ENCODE data around the gene GRM2.

Gene GRM2

GRCh38 chr3:51709004-51709420 is 2.1 kb downstream of the GRM2 start:
- Histone ChIP-seq H3K36me3 (ENCODE audit: insufficient read depth, low read length) (peaks cover 7% of the 10 kb centered on the region), H3K27me3 (ENCODE audit: control insufficient read depth, insufficient read depth, low read length) (peaks cover 18% of the 10 kb centered on the region)

GRCh38 chr3:51709675-51710074 is 2.8 kb downstream of the GRM2 start:
- no peaks in the 10 kb centered on the region for H3K9me3 ChIP-seq (replicated peaks; ENCODE audit: low read length)
- H3K36me3 ChIP-seq (ENCODE audit: insufficient read depth, low read length): peaks cover 4% of the 10 kb centered on the region
- no peak overlapping the region for H3K4me3 ChIP-seq (ENCODE audit: low read length)
- H3K4me1 ChIP-seq (ENCODE audit: control insufficient read depth, insufficient read depth, low read length): peaks cover 5% of the 10 kb centered on the region
- peaks cover 18% of the 10 kb centered on the region for H3K27me3 ChIP-seq (ENCODE audit: control insufficient read depth, insufficient read depth, low read length)
- no peak overlapping the region for H3K9ac ChIP-seq (ENCODE audit: low read depth, low read length)
- H3K4me2 ChIP-seq (ENCODE audit: low read length): no peak overlapping the region

More at GRCh38 chr3:51709004-51709420, 2.1 kb downstream of the GRM2 start:
- H3K9me3 ChIP-seq (replicated peaks; ENCODE audit: low read length): no peaks in the 10 kb centered on the region
- H3K4me3 ChIP-seq (ENCODE audit: low read length): no peak overlapping the region
- no peak overlapping the region for H3K4me2 ChIP-seq (ENCODE audit: low read length)
- H3K4me1 ChIP-seq (ENCODE audit: control insufficient read depth, insufficient read depth, low read length): peaks cover 5% of the 10 kb centered on the region
- H3K9ac ChIP-seq (ENCODE audit: low read depth, low read length): no peak overlapping the region

- peaks cover 18% of the 10 kb centered on the region for H3K27me3 ChIP-seq (ENCODE audit: control insufficient read depth, insufficient read depth, low read length)
- no peak overlapping the region for H3K9ac ChIP-seq (ENCODE audit: low read depth, low read length)
These were observed 3.9 kb downstream of the GRM2 start for GRCh38 chr3:51710631-51711351.

GRCh38 chr3:51711352-51712037 is 4.6 kb downstream of the GRM2 start:
- Histone ChIP-seq H3K9me3 (replicated peaks; ENCODE audit: low read length) (no peaks in the 10 kb centered on the region), H3K4me2 (ENCODE audit: low read length) (no peak overlapping the region), H3K27me3 (ENCODE audit: control insufficient read depth, insufficient read depth, low read length) (peaks cover 18% of the 10 kb centered on the region), H3K9ac (ENCODE audit: low read depth, low read length) (no peak overlapping the region), H3K4me3 (ENCODE audit: low read length) (no peak overlapping the region), H3K4me1 (ENCODE audit: control insufficient read depth, insufficient read depth, low read length) (peaks cover 5% of the 10 kb centered on the region), H3K36me3 (ENCODE audit: insufficient read depth, low read length) (no peaks in the 10 kb centered on the region)

More at GRCh38 chr3:51710631-51711351, 3.9 kb downstream of the GRM2 start:
- no peaks in the 10 kb centered on the region for H3K9me3 ChIP-seq (replicated peaks; ENCODE audit: low read length)
- H3K4me3 ChIP-seq (ENCODE audit: low read length): no peak overlapping the region
- H3K4me2 ChIP-seq (ENCODE audit: low read length): no peak overlapping the region
- no peaks in the 10 kb centered on the region for H3K36me3 ChIP-seq (ENCODE audit: insufficient read depth, low read length)
- peaks cover 5% of the 10 kb centered on the region for H3K4me1 ChIP-seq (ENCODE audit: control insufficient read depth, insufficient read depth, low read length)

GRCh38 chr3:51712038-51712420 is 5.2 kb downstream of the GRM2 start:
- H3K4me1 ChIP-seq (ENCODE audit: control insufficient read depth, insufficient read depth, low read length): peaks cover 4% of the 10 kb centered on the region
- no peak overlapping the region for H3K4me3 ChIP-seq (ENCODE audit: low read length)
- H3K4me2 ChIP-seq (ENCODE audit: low read length): no peak overlapping the region
- no peak overlapping the region for H3K9ac ChIP-seq (ENCODE audit: low read depth, low read length)
- H3K36me3 ChIP-seq (ENCODE audit: insufficient read depth, low read length): no peaks in the 10 kb centered on the region
- peaks cover 18% of the 10 kb centered on the region for H3K27me3 ChIP-seq (ENCODE audit: control insufficient read depth, insufficient read depth, low read length)
- H3K9me3 ChIP-seq (replicated peaks; ENCODE audit: low read length): no peaks in the 10 kb centered on the region

- Histone ChIP-seq H3K4me2 (ENCODE audit: low read length) (no peak overlapping the region), H3K9me3 (replicated peaks; ENCODE audit: low read length) (no peaks in the 10 kb centered on the region), H3K9ac (ENCODE audit: low read depth, low read length) (no peak overlapping the region), H3K4me3 (ENCODE audit: low read length) (no peak overlapping the region), H3K27me3 (ENCODE audit: control insufficient read depth, insufficient read depth, low read length) (peaks cover 14% of the 10 kb centered on the region), H3K36me3 (ENCODE audit: insufficient read depth, low read length) (no peaks in the 10 kb centered on the region), H3K4me1 (ENCODE audit: control insufficient read depth, insufficient read depth, low read length) (no peaks in the 10 kb centered on the region)
These were observed 5.7 kb downstream of the GRM2 start for GRCh38 chr3:51712511-51712931.

- Histone ChIP-seq H3K9ac (ENCODE audit: low read depth, low read length) (no peak overlapping the region), H3K27me3 (ENCODE audit: control insufficient read depth, insufficient read depth, low read length) (peaks cover 10% of the 10 kb centered on the region), H3K4me3 (ENCODE audit: low read length) (no peak overlapping the region), H3K4me1 (ENCODE audit: control insufficient read depth, insufficient read depth, low read length) (no peaks in the 10 kb centered on the region), H3K36me3 (ENCODE audit: insufficient read depth, low read length) (no peaks in the 10 kb centered on the region), H3K4me2 (ENCODE audit: low read length) (no peak overlapping the region), H3K9me3 (replicated peaks; ENCODE audit: low read length) (no peaks in the 10 kb centered on the region)
These were observed 6.1 kb downstream of the GRM2 start for GRCh38 chr3:51712963-51713362.

GRCh38 chr3:51715231-51715976 is 8.5 kb downstream of the GRM2 start:
- no peak overlapping the region for H3K4me3 ChIP-seq (ENCODE audit: low read length)
- no peaks in the 10 kb centered on the region for H3K9me3 ChIP-seq (replicated peaks; ENCODE audit: low read length)

GRCh38 chr3:51715977-51716294 is 9.1 kb downstream of the GRM2 start:
- no peaks in the 10 kb centered on the region for H3K9me3 ChIP-seq (replicated peaks; ENCODE audit: low read length)
- no peaks in the 10 kb centered on the region for H3K4me1 ChIP-seq (ENCODE audit: control insufficient read depth, insufficient read depth, low read length)

More at GRCh38 chr3:51715231-51715976, 8.5 kb downstream of the GRM2 start:
- Histone ChIP-seq H3K27me3 (ENCODE audit: control insufficient read depth, insufficient read depth, low read length) (peaks cover 3% of the 10 kb centered on the region), H3K4me1 (ENCODE audit: control insufficient read depth, insufficient read depth, low read length) (no peaks in the 10 kb centered on the region), H3K9ac (ENCODE audit: low read depth, low read length) (no peak overlapping the region), H3K36me3 (ENCODE audit: insufficient read depth, low read length) (no peaks in the 10 kb centered on the region), H3K4me2 (ENCODE audit: low read length) (no peak overlapping the region)

GRCh38 chr3:51716805-51717204 is 9.9 kb downstream of the GRM2 start:
- H3K4me3 ChIP-seq (ENCODE audit: low read length): no peak overlapping the region
- H3K27me3 ChIP-seq (ENCODE audit: control insufficient read depth, insufficient read depth, low read length): peaks cover 6% of the 10 kb centered on the region
- no peaks in the 10 kb centered on the region for H3K9me3 ChIP-seq (replicated peaks; ENCODE audit: low read length)
- H3K4me2 ChIP-seq (ENCODE audit: low read length): no peak overlapping the region
- H3K36me3 ChIP-seq (ENCODE audit: insufficient read depth, low read length): no peaks in the 10 kb centered on the region
- H3K4me1 ChIP-seq (ENCODE audit: control insufficient read depth, insufficient read depth, low read length): no peaks in the 10 kb centered on the region
- no peak overlapping the region for H3K9ac ChIP-seq (ENCODE audit: low read depth, low read length)

More at GRCh38 chr3:51715977-51716294, 9.1 kb downstream of the GRM2 start:
- Histone ChIP-seq H3K4me3 (ENCODE audit: low read length) (no peak overlapping the region), H3K27me3 (ENCODE audit: control insufficient read depth, insufficient read depth, low read length) (peaks cover under 1% of the 10 kb centered on the region), H3K4me2 (ENCODE audit: low read length) (no peak overlapping the region), H3K9ac (ENCODE audit: low read depth, low read length) (no peak overlapping the region), H3K36me3 (ENCODE audit: insufficient read depth, low read length) (no peaks in the 10 kb centered on the region)

GRCh38 chr3:51717446-51717845 is 10.6 kb downstream of the GRM2 start:
- H3K9me3 ChIP-seq (replicated peaks; ENCODE audit: low read length): no peaks in the 10 kb centered on the region
- H3K4me2 ChIP-seq (ENCODE audit: low read length): no peak overlapping the region
- no peak overlapping the region for H3K4me3 ChIP-seq (ENCODE audit: low read length)
- no peaks in the 10 kb centered on the region for H3K36me3 ChIP-seq (ENCODE audit: insufficient read depth, low read length)
- peaks cover 6% of the 10 kb centered on the region for H3K27me3 ChIP-seq (ENCODE audit: control insufficient read depth, insufficient read depth, low read length)
- H3K4me1 ChIP-seq (ENCODE audit: control insufficient read depth, insufficient read depth, low read length): no peaks in the 10 kb centered on the region
- H3K9ac ChIP-seq (ENCODE audit: low read depth, low read length): no peak overlapping the region

All from skeletal muscle satellite cell (primary cell).